ENCODE results near the gene MRPL21.

DNA sequence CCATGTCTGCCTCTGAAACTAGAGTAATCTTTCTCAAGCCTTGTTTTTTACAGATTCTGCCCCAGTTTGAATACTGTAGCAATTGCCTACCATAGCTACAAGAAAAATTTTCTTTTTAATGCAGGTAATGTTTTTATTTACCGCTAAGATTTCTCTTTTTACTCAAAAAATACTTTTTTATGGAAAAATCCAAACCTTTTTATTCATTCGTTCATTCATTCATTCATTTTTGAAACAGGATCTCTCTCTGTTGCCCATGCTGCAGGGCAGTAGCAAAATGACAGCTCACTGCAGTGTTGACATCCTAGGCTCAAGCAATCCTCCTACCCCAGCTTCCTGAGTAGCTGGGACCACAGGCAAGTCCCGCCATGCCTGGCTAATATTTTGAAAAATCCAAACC is 59.3 kb downstream of the MRPL21 start:
- TF ChIP-seq, protein P1, sequence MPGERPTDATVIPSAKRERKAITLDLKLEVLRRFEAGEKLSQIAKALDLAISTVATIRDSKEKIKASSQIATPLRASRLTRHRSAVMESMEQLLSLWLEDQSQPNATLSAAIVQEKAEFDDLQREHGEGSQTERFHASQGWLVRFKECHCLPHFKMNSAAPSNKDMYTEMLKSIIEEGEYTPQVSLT (CRISPR knock-in tag; IDR thresholded peaks at IDR 0.05; ENCODE audit: borderline replicate concordance, low read depth), result no peak
- no peak for TF ChIP-seq ATRX (CRISPR knock-in tag; IDR thresholded peaks at IDR 0.05; ENCODE audit: borderline replicate concordance)
- no peak for TF ChIP-seq SP4 (CRISPR knock-in tag; IDR thresholded peaks at IDR 0.05)
- no peak for TF ChIP-seq NRL (CRISPR knock-in tag; IDR thresholded peaks at IDR 0.05; ENCODE audit: borderline replicate concordance)
- TF ChIP-seq, protein P2, sequence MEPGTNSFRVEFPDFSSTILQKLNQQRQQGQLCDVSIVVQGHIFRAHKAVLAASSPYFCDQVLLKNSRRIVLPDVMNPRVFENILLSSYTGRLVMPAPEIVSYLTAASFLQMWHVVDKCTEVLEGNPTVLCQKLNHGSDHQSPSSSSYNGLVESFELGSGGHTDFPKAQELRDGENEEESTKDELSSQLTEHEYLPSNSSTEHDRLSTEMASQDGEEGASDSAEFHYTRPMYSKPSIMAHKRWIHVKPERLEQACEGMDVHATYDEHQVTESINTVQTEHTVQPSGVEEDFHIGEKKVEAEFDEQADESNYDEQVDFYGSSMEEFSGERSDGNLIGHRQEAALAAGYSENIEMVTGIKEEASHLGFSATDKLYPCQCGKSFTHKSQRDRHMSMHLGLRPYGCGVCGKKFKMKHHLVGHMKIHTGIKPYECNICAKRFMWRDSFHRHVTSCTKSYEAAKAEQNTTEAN (CRISPR knock-in tag; conservative IDR thresholded peaks at IDR 0.05), result no peak
- TF ChIP-seq, protein P3, sequence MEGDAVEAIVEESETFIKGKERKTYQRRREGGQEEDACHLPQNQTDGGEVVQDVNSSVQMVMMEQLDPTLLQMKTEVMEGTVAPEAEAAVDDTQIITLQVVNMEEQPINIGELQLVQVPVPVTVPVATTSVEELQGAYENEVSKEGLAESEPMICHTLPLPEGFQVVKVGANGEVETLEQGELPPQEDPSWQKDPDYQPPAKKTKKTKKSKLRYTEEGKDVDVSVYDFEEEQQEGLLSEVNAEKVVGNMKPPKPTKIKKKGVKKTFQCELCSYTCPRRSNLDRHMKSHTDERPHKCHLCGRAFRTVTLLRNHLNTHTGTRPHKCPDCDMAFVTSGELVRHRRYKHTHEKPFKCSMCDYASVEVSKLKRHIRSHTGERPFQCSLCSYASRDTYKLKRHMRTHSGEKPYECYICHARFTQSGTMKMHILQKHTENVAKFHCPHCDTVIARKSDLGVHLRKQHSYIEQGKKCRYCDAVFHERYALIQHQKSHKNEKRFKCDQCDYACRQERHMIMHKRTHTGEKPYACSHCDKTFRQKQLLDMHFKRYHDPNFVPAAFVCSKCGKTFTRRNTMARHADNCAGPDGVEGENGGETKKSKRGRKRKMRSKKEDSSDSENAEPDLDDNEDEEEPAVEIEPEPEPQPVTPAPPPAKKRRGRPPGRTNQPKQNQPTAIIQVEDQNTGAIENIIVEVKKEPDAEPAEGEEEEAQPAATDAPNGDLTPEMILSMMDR (CRISPR knock-in tag; IDR thresholded peaks at IDR 0.05), result no peak
- no peak for TF ChIP-seq ZNF670 (CRISPR knock-in tag; IDR thresholded peaks at IDR 0.05; ENCODE audit: borderline replicate concordance)
- TF ChIP-seq ZNF253 (CRISPR knock-in tag; IDR thresholded peaks at IDR 0.05; ENCODE audit: borderline replicate concordance), result no peak
- no peak for TF ChIP-seq SIX4 (CRISPR knock-in tag; IDR thresholded peaks at IDR 0.05)
- TF ChIP-seq POLR2A (IDR thresholded peaks at IDR 0.05; ENCODE audit: insufficient read depth in 1 of 2, low read depth in 2 of 2, low read length in 2 of 2), result no peak
- TF ChIP-seq SMAD3 (CRISPR knock-in tag; IDR thresholded peaks at IDR 0.05), result no peak

All from HepG2 (cell line).